Urinary bladder (tissue), 4 donors: Measurements from ENCODE around the gene ZNF630. TPM values are rescaled to one million over a fixed set of nuclear protein-coding genes. Genes with fewer than 3 reads are reported as not detected.
A peak's percentile ranks its signal among the peaks of the same experiment; 100 is the strongest.
"Not testable (repeated sequence)": the region's sequence is repeated elsewhere in the genome, so short reads cannot be mapped to it uniquely, and the experiment has no call there.

Experiments used
- DNase-seq: peaks from one replicate; pipeline ENCODE4 v3.0.0-alpha.2; 2015; ENCODE audit errors: extremely low spot score
- H3K27ac ChIP-seq: one replicate; pipeline ENCODE4 v1.5.1; 2013; ENCODE audit warnings: low read depth, mild to moderate bottlenecking, moderate library complexity
- H3K36me3 ChIP-seq: one replicate; pipeline ENCODE4 v1.6.1; 2013; ENCODE audit warnings: mild to moderate bottlenecking, moderate library complexity; ENCODE audit not compliant: insufficient read depth
- H3K4me1 ChIP-seq: one replicate; pipeline ENCODE4 v1.6.1; 2013; ENCODE audit warnings: mild to moderate bottlenecking, moderate library complexity; ENCODE audit not compliant: insufficient read depth
- H3K4me3 ChIP-seq: one replicate; pipeline ENCODE4 v1.5.1; 2013; ENCODE audit warnings: low read depth, low read length
- WGBS: extraction: QIAGEN DNeasy Blood & Tissue Kit; methylation state at CpG from one replicate; pipeline ENCODE4 v1.1.7; 2013; 5-methylcytosine and 5-hydroxymethylcytosine counted together
- polyA plus RNA-seq: library from polyadenylated mRNA; stranded (reverse); fragments of 200-250 nt; gene quantifications from one replicate; pipeline ENCODE4 v1.2.3, GENCODE V29; 2013
- total RNA-seq: library from RNA; depleted of rRNA; stranded (reverse); fragments of >200 nt; gene quantifications from one replicate; pipeline ENCODE4 v1.2.3, GENCODE V29; 2014
- donor health status: healthy with polysubstance abuse.
- donor health status: healthy.

Gene ZNF630
- total and polyA plus RNA-seq, 2 donors = 3.2 to 9.5 TPM

GRCh38 chrX:48021026-48021900, 50.2 kb downstream of the ZNF630 start:
- H3K4me3 ChIP-seq = peak overlapping the region; percentile 49
- DNase-seq = peak; percentile 72
- H3K4me1 ChIP-seq = no peaks in the 10 kb centered on the region
- no peaks in the 10 kb centered on the region for H3K36me3 ChIP-seq
- under 1% methylated on average over 30 of the region's 30 CpGs for WGBS
- H3K27ac ChIP-seq = peak overlapping the region; percentile 93

GRCh38 chrX:48020472-48020871, 51.0 kb downstream of the ZNF630 start:
- H3K4me1 ChIP-seq, DNase-seq, H3K4me3 ChIP-seq, H3K36me3 ChIP-seq, H3K27ac ChIP-seq: not testable (repeated sequence)
- WGBS = 53% methylated on average over 11 of the region's 11 CpGs

GRCh38 chrX:48019892-48020291, 51.5 kb downstream of the ZNF630 start:
- WGBS = no CpG with 5 or more reads among the region's 1 CpG
- H3K4me3 ChIP-seq, H3K27ac ChIP-seq, DNase-seq, H3K4me1 ChIP-seq, H3K36me3 ChIP-seq: not testable (repeated sequence)

GRCh38 chrX:48016583-48017310, 54.7 kb downstream of the ZNF630 start:
- H3K36me3 ChIP-seq, H3K4me3 ChIP-seq, H3K27ac ChIP-seq, H3K4me1 ChIP-seq, DNase-seq: not testable (repeated sequence)
- WGBS = 97% methylated on average over 33 of the region's 46 CpGs

GRCh38 chrX:48009445-48009960, 61.9 kb downstream of the ZNF630 start:
- H3K36me3 ChIP-seq, H3K4me3 ChIP-seq, H3K27ac ChIP-seq, DNase-seq, H3K4me1 ChIP-seq: not testable (repeated sequence)
- WGBS = no CpG with 5 or more reads among the region's 2 CpGs

Other genes with a start within 250 kb of the ZNF630 start
- 14.4 TPM for gene ZNF81, start 234.7 kb downstream of the ZNF630 start, total RNA-seq
- gene ZNF81, start 234.7 kb downstream of the ZNF630 start, polyA plus RNA-seq = 2.0 TPM
- gene ZNF182, start 67.7 kb downstream of the ZNF630 start, total RNA-seq = 11.3 TPM
- 3.5 TPM for gene ZNF182, start 67.7 kb downstream of the ZNF630 start, polyA plus RNA-seq
- gene SPACA5, start 64.7 kb downstream of the ZNF630 start, total RNA-seq = not detected
- not detected for gene SPACA5, start 64.7 kb downstream of the ZNF630 start, polyA plus RNA-seq
- not detected for gene SPACA5B, start 59.0 kb upstream of the ZNF630 start, total RNA-seq
- gene SPACA5B, start 59.0 kb upstream of the ZNF630 start, polyA plus RNA-seq = not detected
- gene SSX5, start 125.2 kb upstream of the ZNF630 start, total RNA-seq = not detected
- gene SSX5, start 125.2 kb upstream of the ZNF630 start, polyA plus RNA-seq = not detected
- gene SSX1, start 183.8 kb upstream of the ZNF630 start, total RNA-seq = not detected
- gene SSX1, start 183.8 kb upstream of the ZNF630 start, polyA plus RNA-seq = not detected